HG03039 (cell line): ENCODE results near the gene MZT2A.
"Not testable (repeated sequence)": the region's sequence is repeated elsewhere in the genome, so short reads cannot be mapped to it uniquely, and the experiment has no call there.

Source experiments
- ATAC-seq: cut with Tn5 transposase; IDR thresholded peaks from one replicate; pipeline ENCODE4 v1.9.1; 2021; ENCODE audit warnings: mild to moderate bottlenecking, moderate library complexity; ENCODE audit not compliant: unreplicated experiment

Gene MZT2A

DNA sequence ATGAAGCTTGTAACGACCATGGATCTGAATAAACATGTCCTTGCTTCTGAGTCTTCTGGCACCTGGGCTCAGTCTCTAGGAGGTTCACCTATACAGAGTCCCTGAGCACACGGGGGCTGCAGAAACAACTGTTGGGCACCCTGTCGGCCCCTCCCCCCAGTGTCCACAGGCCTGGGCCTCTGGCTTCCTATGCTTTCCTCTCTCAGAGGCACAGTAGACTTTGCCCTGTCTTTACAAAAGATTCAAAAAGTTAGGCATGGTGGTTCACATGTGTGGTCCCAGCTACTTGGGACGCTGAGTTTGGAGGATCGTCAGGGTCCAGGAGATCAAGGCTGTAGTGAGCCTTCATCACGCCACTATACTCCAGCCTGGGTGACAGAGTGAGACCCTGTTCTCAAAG lies 29.3 kb upstream of the MZT2A start:
- ATAC-seq, result not testable (repeated sequence)

DNA sequence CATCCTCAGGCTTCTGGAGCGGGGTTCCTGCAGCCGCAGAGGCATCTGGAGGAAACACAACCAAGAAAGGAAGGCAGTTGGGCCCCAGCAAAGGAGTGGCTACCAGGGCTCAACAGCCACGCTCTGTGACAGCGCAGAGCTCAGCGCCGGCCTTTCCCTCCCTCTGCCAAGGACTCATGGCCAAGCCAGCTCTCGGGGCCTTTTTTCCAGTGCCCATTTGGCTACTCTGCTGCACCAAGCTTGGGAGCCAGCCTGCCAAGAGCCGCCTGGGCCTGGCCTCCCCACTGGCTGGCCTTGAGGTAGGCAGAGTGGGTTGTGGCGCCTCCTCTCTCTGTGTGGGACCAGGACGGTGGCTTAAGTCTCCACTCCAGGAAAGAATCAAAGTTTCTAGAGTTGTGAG lies 28.3 kb upstream of the MZT2A start:
- ATAC-seq, result no peak

DNA sequence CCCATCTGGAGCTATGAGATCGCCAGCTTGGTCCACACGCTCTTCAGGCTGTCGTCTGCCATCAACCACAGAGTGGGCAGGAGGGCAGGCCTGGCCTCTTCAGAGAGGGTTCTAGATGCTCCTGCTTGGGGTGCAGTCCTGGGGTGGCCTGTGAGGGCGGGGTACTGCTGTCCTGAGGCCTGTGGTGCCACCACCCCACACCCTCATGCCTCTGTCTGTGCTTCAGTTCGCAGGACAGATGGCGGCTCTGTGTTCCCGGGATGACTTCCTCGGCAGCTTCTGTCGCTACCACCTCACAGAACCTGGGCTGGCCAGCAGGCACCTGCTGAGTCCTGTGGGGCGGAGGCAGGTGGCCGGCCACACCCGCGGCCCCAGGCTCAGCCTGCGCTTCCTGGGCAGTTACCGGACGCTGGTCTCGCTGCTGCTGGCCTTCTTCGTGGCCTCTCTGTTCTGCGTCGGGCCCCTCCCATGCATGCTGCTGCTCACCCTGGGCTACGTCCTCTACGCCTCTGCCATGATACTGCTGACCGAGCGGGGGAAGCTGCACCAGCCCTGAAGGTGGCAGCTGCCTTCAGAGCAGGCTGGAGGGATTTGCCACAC lies 27.8 kb upstream of the MZT2A start:
- ATAC-seq, result not testable (repeated sequence)

DNA sequence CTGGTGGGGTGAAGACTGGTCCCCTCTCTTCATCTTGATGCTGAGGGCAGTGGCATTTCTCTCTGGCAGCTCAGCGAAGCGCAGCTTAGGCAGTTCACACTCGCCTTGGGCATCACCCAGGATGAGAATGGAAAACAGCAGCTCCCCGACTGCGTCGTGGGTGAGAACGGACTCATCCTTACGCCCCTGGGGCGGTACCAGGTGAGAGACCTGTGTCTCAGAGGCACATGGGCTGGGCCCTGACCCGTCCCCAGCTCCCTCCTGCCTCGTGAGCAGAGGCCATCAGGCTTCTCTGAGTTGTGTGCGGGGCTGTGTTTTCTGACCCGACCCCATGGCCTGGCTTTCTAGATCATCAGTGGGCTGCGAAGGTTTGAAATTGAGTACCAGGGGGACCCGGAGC lies 27.3 kb upstream of the MZT2A start:
- no peak for ATAC-seq

DNA sequence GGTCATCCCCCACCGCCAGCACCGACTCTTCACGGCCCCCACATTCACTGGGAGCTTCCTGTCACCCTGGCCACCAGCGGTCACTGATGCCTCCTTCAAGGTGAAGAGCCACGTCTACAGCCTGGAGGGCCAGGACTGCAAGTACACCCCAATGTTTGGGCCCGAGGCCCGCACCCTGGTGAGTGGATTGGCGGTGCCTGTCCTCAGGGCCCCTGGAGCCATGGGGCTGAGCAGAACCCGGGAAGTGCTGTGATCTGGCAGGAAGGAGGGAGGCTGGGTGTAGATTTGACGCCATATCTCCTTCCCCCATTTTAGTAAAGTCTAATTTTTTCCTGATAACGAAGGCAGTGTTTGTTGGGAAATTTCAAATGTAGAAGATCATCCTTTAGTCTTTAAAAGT lies 26.3 kb upstream of the MZT2A start:
- ATAC-seq, result not testable (repeated sequence)

DNA sequence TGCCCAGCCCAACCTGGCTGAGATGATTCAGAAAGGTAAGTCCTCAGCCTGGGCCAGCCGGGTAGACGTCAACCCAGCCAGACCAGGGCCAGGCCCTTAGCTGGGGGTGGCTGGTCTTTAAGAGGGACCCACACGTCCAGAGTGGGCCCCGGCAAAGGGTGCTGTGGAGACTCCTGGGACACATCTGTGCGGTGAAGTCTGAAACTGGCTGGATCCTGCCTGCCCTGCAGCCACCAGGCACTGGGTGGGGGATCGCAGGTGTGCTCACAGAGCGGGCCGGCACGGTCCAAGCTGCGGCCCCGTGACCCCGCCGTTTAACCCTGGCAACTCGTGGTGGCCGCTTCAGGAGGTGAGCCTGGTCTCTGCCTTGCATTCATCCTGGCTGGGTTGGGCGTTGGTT lies 25.7 kb upstream of the MZT2A start:
- ATAC-seq, result not testable (repeated sequence)

DNA sequence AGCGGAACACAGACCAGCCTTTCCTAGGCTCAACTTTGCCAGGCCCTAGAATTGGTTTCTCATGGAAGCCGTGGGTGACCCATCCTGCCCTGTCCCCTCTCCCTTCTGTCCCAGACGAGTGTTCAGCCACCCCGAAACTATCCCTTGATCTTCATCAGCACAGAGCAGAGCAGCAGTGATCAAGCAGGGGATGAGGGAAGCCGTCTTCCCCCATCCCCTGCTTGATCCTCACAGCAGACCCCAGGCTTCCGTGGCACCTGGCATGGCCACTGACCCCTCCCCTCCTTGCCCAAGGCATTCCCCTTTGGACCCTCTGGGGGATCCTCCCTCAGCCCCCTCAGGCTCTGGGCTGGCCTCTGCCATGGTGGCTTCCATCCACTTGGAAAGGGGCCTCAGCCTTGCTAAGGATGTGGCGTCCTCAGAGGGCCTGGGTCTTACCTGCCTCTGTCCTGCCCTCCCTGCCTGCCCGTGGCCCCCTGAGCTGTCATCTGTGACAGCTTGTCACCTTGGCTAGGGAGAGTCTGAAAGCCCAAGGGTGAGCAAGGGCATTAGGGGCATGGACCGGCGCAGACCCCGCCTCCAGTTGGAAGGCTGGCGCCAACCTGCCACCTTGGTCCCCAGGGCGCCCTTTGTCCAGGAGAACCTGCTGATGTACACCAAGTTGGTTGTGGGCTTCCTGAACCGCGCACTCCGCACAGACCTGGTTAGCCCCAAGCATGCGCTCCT lies 25.1 kb upstream of the MZT2A start:
- ATAC-seq, result no peak

DNA sequence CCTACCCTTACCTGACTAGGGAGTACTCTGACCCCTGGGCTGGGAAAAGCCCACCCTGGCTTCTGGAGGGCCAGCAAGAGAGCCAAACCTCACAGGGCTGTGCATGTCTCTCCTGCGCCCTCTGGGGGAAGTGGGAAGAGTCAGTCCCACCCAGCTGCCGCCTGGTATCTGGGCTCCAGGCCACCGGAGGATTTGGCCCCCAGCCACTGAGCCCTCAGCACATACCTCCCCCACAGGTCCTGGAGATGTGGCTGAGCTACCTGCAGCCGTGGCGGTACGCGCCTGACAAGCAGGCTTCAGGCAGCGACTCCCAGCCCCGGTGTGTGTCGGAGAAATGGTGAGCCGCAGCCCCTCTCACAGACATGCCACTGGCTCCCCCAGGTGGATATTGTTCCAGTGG lies 24.4 kb upstream of the MZT2A start:
- not testable (repeated sequence) for ATAC-seq

DNA sequence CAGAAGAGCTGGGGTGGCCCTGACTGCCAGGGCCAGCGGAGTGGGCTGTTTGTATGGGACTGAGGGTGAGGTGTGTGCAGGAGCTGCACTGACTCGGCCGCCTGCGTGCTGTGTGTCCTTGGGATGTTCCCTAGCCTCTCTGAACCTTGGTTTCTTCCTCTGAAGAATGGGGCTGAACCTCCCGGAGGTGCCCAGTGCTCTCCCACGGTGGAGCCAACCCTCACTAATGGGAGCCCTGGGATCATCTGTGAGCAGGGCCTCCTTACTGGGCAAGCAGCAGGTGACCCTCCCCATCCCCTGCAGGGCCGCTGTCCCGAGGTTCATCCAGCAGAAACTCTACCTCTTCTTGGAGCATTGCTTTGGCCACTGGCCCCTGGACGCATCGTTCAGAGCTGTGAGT lies 23.8 kb upstream of the MZT2A start:
- no peak for ATAC-seq

DNA sequence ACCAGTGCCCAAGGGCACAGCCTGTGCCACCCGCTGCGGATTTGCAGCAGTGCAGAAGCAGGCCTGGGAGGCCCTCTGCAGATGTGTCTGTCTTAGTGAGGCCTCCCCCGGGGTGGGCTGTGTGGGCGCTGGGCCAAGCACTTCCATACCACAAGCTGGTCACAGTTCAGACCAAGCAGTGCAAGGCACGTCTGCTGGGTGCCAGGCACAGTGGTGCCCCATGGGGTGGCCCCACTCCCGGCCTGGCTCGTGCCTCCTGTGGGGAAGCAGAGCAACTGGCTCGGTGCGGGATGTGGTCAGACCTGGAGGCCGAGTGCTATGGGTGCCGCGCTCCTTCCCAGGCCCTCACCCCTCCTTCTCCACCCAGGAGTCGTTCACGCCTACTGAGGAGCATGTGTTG lies 23.0 kb upstream of the MZT2A start:
- not testable (repeated sequence) for ATAC-seq

DNA sequence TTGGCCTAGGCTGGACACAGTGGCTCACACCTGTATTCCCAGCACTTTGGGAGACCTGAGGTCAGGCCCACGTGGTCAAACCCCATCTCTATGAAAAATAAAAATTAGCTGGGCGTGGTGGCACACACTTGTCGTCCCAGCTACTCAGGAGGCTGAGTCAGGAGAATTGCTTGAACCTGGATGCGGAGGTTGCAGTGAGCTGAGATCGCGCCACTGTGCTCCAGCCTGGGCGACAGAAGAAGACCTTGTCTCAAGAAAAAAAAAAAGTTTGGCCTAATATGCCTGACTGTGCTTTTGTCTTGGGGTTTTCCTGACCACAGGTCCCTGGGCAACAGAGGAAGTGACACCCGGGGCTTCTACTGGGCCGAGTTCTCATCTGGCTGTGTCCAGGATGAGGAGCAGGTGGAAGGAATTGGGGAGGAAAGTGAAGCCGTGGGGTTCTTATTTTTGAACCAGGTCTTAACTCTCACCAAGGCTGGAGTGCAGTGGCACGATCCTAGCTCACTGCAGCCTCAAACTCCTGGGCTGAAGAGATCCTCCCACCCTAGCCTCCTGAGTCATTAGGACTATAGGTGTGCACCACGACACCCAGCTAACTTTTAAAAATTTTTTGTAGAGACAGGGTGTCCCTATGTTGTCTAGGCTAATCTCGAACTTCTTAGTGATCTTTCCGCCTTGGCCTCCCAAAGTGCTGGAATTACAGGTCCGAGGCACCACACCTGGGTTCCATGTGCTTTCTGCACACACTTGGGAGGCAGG lies 22.4 kb upstream of the MZT2A start:
- ATAC-seq, result peak; percentile 60

DNA sequence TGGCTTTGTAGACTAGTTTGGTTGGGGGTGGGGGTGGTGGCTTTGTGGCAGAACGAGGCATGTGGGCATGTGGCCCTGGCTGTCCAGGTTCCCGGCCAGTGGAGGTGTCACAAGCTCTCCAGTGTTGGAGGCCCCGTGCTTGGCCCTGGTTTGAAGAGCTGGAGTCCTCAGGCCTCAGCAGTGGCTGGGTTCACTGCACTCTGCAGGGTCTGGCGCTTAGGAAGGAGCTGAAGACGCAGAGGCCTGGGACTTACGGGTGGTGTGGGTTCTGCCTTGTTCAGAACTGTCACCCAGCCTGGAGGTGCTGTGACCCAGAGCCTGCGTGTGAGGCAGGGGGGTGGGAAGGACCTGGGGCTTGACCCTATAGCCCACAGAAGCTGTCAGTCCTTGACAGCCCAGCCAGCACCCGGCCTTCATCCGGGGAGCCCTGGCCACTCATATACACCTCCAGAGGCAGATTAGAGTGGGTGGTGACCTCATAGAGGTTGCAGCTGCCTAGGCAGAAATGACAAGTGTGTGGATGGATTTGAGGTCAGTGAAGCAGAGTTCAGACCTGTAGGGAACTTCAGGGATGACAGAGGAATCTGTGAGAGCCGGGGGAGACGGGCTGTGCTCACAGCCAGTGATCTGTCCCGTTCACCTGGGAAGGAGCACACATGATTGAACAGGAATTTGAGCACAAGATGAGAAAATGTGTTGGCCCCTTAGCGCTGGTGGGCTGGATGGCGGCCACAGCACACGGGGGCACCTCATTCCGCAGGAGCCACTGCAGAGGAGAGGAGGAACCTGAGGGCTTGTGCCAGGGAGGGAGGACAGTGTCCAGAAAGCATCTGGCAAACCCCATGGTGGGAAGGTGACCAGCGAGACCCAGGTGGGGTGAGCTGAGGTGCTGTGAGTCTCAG lies 20.0 kb upstream of the MZT2A start:
- ATAC-seq, result not testable (repeated sequence)

DNA sequence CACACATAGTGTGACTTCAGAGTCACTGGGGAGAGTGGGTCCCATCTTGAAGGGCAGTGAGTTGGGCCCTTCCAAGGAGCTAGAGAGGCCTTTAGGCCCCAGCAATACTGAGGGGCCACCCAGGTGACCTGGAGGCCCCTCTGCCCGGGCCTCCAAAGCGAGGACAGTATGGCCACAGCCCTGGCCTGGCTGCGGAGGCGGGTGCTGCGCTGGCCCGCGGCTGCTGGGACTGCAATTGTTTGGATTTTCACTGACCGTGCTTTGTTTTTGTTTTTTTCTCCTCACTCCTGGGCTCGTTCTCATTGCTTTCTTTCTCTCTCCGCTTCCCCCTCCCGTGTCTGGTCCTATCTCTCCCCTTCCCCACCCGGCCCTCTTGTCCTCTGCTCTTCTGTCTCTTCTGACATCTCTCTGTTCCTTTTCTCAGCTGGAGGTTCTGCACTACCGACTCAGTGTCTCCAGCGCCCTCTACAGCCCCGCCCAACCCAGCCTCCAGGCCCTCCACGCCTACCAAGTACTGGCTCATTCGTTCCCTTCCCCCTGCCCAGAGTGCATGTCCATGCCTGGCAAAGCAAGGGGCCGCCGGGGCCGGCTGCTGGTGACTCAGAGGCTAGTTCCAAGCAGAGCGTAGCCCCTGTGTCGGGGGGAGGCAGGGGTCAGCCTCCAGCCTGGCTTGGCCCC lies 19.2 kb upstream of the MZT2A start:
- ATAC-seq, result not testable (repeated sequence)

DNA sequence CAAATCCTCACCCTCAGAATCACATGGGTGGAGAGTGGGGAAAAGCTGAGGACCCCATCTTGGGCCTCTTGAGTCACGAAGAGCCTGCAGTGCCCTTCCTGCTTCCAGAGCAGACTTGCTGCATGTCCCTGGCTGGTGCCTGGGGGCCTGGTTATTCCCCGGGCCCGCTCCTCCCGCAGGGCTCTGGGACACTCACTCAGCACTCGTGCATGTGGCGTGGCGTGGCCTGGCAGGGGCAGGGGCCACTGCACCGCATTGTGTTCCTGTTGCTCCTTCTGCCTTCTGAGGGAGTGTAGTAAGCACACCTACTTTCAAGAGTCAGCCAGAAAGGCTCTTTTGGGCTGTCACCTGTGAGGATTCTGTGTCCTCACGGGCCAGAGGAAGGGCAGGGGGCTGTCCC lies 17.4 kb upstream of the MZT2A start:
- ATAC-seq, result no peak

DNA sequence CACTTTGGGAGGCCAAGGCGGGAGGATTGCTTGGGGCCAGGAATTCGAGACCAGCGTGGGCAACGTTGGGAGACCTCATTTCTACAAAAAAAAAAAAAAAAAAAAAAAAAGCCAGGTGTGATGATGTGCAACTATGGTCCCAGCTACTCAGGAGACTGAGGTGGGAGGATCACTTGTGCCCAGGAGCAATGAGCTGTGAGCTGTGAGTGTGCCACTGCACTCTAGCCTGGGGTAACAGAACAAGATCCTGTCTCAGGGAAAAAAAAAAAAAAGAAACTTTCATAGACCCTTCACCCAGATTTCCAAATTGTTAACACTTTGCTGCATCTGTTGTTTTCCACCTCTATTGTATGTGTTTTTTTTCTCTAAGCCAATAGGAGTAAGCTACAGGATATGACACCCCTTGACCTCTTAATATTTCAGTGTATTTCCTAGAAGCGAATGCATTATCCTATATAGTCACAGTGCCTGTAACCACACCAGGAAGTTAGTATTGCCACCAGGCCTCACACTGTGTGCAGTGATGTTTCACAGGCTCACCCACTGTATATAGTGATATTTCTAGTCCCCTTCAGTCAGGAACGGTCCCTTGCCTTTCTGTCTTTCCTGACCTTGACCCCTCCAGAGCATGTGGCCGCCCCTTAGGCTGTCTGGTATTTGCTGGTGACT lies 12.0 kb upstream of the MZT2A start:
- not testable (repeated sequence) for ATAC-seq

DNA sequence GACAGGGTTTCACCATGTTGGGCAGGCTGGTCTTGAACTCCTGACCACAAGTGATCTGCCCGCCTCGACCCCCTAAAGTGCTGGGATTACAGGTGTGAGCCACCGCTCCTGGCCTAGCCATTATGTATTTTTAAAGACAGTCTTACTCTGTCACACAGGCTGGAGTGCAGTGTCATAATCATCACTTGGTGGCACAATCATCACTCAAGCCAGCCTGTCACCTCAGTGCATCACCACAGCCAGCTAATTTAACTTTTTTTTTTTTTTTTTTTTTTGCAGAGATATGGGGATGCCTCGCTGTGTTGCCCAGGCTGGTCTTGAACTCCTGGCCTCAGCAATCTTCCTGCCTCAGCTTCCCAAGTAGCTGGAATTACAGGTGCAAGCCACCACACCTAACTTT lies 11.4 kb upstream of the MZT2A start:
- not testable (repeated sequence) for ATAC-seq

DNA sequence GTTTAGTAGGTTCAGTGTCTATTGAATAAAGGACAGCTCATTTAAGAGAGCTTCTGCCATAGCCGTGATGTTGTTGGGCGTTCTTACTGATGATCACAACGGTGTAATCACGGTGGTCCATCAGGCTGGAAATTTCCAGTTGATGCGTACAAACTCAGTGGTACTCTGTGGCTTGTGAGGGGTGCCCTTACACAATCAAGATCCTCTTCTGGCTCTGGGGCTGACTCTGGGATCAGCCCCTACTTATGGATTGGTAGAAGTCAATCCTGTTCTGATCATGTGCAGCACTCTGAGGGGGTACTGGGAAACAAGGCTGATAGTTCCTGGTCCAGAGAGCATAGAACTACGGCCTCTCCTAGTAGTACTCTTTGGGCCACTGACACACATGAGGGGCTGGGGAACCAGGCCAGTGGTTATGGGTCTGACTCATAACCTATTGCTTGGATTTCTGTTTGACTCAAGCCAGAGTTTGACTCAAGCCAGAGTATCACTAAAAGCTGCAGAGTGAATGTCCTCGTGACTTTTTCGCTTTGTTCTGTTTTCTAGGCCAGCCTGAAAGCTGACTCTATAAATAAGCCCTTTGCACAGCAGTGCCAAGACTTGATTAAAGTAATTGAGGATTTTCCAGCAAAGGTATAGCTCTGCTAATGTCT lies 6.2 kb upstream of the MZT2A start:
- peak; percentile 98 for ATAC-seq

DNA sequence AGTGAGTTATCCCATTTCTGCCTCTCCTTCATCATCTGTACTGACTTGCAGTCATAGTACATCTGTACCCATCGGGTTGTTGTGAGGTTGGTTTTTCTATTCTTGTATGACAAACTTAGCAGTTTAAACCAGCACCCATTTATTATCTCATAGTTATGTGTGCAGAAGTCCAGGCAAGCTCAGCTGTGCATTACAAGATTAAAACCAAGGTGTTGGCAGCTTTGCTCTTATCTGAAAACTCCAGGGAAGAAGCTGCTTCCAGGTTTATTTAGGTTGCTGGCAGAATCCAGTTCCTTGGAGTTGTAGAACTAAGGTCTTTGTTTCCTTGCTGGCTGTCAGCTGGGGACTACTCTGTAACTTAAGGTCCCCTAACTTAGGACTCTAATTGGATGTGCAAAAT lies 3.3 kb upstream of the MZT2A start:
- ATAC-seq, result not testable (repeated sequence)

DNA sequence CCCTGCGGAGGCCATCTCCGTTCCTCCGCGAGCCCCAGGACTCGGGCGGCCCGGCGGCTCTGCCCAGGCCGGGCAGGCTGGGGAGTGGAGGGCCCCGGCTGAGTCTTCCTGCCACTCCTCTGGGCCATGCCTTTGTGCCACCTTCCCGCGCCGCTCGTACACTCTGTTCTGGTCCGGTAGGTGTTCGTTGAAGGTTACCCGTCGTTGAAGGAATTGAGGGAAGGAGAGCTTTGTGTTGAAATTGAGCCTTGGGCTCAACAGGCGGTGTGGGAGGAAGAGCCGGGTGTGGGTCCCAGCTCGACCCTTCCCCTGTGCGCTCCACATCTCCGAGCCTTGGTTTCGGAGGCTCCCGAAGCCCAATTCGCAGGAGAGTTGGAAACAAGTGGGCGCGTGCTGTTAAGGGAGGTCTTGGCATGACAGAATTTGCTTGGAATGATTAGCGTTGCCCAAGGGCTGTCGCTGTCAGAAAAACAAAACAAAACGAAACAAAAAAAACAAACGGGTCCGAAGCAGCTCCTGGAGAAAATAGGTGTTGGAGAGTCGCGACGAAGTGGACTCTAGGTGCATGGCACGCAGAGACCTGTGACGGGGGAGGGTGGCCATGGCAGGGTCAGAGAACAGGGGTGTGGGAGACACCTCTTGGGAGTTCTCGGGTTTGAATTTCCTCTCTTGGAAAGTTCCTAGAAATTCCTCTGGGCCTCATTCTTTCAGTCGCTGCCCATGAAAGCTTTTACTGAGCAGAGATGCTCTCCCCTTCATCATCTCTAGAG lies 1.2 kb upstream of the MZT2A start:
- peak; percentile 14 for ATAC-seq
